Measurements from ENCODE around the gene WSB2. TPM values are rescaled to one million over a fixed set of nuclear protein-coding genes. Genes with fewer than 3 reads are reported as not detected.

The WSB2 gene
- total RNA-seq, 1 donor: 119 TPM

GRCh38 chr12:118044075-118044474 is 16.9 kb downstream of the WSB2 start:
- no peak overlapping the region for H3K4me2 ChIP-seq (ENCODE audit: insufficient read depth, low read length)
- peaks cover 38% of the 10 kb centered on the region for H4K20me1 ChIP-seq (ENCODE audit: insufficient read depth, low read length)

DNA sequence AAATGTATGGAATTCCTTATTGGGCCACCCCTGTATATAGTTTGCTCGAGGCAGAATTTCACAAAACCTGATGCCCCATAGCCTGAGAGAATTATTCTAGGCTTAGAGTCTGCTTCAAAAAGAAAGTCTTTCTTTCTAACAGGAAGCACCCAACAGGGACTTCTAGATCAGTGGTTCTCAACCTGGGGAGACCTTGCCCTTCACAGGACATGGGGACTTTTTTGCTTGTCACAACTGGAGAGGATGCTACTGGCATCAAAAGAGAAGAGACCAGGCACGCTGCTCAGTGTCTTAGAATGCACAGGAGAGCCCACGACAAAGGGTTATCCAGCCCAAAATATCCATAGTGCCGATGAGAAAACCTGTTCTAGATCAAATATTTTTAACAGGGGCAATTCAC is 18.9 kb downstream of the WSB2 start:
- peaks cover 28% of the 10 kb centered on the region for H4K20me1 ChIP-seq (ENCODE audit: insufficient read depth, low read length)
- H3K36me3 ChIP-seq (ENCODE audit: insufficient read depth, low read length): peaks cover 67% of the 10 kb centered on the region
- peaks cover 69% of the 10 kb centered on the region for H3K79me2 ChIP-seq (ENCODE audit: insufficient read depth, low read length)

More at GRCh38 chr12:118044075-118044474, 16.9 kb downstream of the WSB2 start:
- Histone ChIP-seq H3K4me3 (ENCODE audit: insufficient read depth, low read length) (no peak overlapping the region), H2AFZ (ENCODE audit: low read length) (no peak overlapping the region), H3K79me2 (ENCODE audit: insufficient read depth, low read length) (peaks cover 85% of the 10 kb centered on the region), H3K9me3 (ENCODE audit: low read depth, low read length) (no peaks in the 10 kb centered on the region), H3K36me3 (ENCODE audit: insufficient read depth, low read length) (peaks cover 61% of the 10 kb centered on the region), H3K27me3 (ENCODE audit: insufficient read depth, low read length) (no peaks in the 10 kb centered on the region), H3K4me1 (ENCODE audit: insufficient read depth, low read length) (no peaks in the 10 kb centered on the region), H3K27ac (ENCODE audit: low read depth, low read length) (no peak overlapping the region)
- TF ChIP-seq, protein P1, sequence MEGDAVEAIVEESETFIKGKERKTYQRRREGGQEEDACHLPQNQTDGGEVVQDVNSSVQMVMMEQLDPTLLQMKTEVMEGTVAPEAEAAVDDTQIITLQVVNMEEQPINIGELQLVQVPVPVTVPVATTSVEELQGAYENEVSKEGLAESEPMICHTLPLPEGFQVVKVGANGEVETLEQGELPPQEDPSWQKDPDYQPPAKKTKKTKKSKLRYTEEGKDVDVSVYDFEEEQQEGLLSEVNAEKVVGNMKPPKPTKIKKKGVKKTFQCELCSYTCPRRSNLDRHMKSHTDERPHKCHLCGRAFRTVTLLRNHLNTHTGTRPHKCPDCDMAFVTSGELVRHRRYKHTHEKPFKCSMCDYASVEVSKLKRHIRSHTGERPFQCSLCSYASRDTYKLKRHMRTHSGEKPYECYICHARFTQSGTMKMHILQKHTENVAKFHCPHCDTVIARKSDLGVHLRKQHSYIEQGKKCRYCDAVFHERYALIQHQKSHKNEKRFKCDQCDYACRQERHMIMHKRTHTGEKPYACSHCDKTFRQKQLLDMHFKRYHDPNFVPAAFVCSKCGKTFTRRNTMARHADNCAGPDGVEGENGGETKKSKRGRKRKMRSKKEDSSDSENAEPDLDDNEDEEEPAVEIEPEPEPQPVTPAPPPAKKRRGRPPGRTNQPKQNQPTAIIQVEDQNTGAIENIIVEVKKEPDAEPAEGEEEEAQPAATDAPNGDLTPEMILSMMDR (IDR thresholded peaks at IDR 0.05; ENCODE audit: extremely low read depth, low read depth, low read length): no peak
- DNase-seq (ENCODE audit: insufficient read length, low spot score, missing footprints): no peak

GRCh38 chr12:118038137-118038536 is 22.8 kb downstream of the WSB2 start:
- no peaks in the 10 kb centered on the region for H3K27me3 ChIP-seq (ENCODE audit: insufficient read depth, low read length)
- H3K4me1 ChIP-seq (ENCODE audit: insufficient read depth, low read length): peaks cover 4% of the 10 kb centered on the region
- H4K20me1 ChIP-seq (ENCODE audit: insufficient read depth, low read length): peaks cover 17% of the 10 kb centered on the region
- H3K4me3 ChIP-seq (ENCODE audit: insufficient read depth, low read length): no peak overlapping the region
- H2AFZ ChIP-seq (ENCODE audit: low read length): no peak overlapping the region
- peaks cover 34% of the 10 kb centered on the region for H3K79me2 ChIP-seq (ENCODE audit: insufficient read depth, low read length)
- H3K27ac ChIP-seq (ENCODE audit: low read depth, low read length): no peak overlapping the region
- no peaks in the 10 kb centered on the region for H3K9me3 ChIP-seq (ENCODE audit: low read depth, low read length)
- H3K4me2 ChIP-seq (ENCODE audit: insufficient read depth, low read length): no peak overlapping the region
- TF ChIP-seq, protein P1 (IDR thresholded peaks at IDR 0.05; ENCODE audit: extremely low read depth, low read depth, low read length): no peak
- DNase-seq (ENCODE audit: insufficient read length, low spot score, missing footprints): no peak
- peaks cover 89% of the 10 kb centered on the region for H3K36me3 ChIP-seq (ENCODE audit: insufficient read depth, low read length)

More for the DNA sequence above, 18.9 kb downstream of the WSB2 start:
- no peak overlapping the region for H3K27ac ChIP-seq (ENCODE audit: low read depth, low read length)
- no peaks in the 10 kb centered on the region for H3K9me3 ChIP-seq (ENCODE audit: low read depth, low read length)
- DNase-seq (ENCODE audit: insufficient read length, low spot score, missing footprints): no peak
- H3K27me3 ChIP-seq (ENCODE audit: insufficient read depth, low read length): no peaks in the 10 kb centered on the region
- no peak overlapping the region for H2AFZ ChIP-seq (ENCODE audit: low read length)
- TF ChIP-seq, protein P1 (IDR thresholded peaks at IDR 0.05; ENCODE audit: extremely low read depth, low read depth, low read length): no peak
- H3K4me1 ChIP-seq (ENCODE audit: insufficient read depth, low read length): no peaks in the 10 kb centered on the region
- H3K4me2 ChIP-seq (ENCODE audit: insufficient read depth, low read length): no peak overlapping the region
- no peak overlapping the region for H3K4me3 ChIP-seq (ENCODE audit: insufficient read depth, low read length)

DNA sequence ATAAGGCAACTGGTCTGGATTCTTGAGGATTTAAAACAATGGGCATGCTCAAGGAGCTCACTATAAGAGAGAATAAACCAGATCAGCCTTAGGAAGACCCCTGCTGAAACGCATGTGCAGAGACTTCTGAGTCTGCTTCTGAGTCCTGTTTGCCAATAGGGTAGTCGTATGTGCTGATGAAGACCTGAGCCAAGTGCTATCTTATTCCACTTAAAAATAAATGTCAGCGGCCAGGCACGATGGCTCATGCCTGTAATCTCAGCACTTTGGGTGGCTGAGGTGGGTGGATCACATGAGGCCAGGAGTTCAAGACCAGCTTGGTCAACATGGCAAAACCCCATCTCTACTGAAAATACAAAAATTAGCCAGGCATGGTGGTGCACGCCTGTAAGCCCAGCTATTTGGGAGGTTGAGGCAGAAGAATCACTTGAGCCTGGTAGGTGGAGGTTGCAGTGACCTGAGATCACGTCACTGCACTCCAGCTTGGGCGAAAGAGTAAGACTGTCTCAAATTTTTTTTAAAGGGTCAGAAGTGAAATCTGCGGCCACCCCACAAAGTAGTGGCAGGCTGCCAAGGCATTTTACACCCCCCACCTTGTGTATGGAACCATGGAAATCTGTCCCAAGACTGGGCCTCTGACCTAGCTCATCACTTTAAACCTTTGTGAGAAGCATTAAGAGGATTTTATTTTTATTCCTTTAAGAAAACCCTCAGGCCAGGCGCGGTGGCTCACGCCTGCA is 24.1 kb downstream of the WSB2 start:
- H4K20me1 ChIP-seq (ENCODE audit: insufficient read depth, low read length): peaks cover 15% of the 10 kb centered on the region
- H3K9me3 ChIP-seq (ENCODE audit: low read depth, low read length): no peaks in the 10 kb centered on the region
- no peak overlapping the region for H2AFZ ChIP-seq (ENCODE audit: low read length)
- no peak for DNase-seq (ENCODE audit: insufficient read length, low spot score, missing footprints)
- TF ChIP-seq, protein P1 (IDR thresholded peaks at IDR 0.05; ENCODE audit: extremely low read depth, low read depth, low read length): no peak
- no peak overlapping the region for H3K4me3 ChIP-seq (ENCODE audit: insufficient read depth, low read length)
- H3K4me2 ChIP-seq (ENCODE audit: insufficient read depth, low read length): no peak overlapping the region
- no peak overlapping the region for H3K27ac ChIP-seq (ENCODE audit: low read depth, low read length)
- peaks cover 4% of the 10 kb centered on the region for H3K4me1 ChIP-seq (ENCODE audit: insufficient read depth, low read length)
- no peaks in the 10 kb centered on the region for H3K27me3 ChIP-seq (ENCODE audit: insufficient read depth, low read length)
- peaks cover 24% of the 10 kb centered on the region for H3K79me2 ChIP-seq (ENCODE audit: insufficient read depth, low read length)
- H3K36me3 ChIP-seq (ENCODE audit: insufficient read depth, low read length): peaks cover 89% of the 10 kb centered on the region
